ENCODE measurements around the gene MEIOC. TPM values are rescaled to one million over a fixed set of nuclear protein-coding genes. Genes with fewer than 3 reads are reported as not detected.
"Not testable (repeated sequence)": the region's sequence is repeated elsewhere in the genome, so short reads cannot be mapped to it uniquely, and the experiment has no call there.

MEIOC gene
- total RNA-seq, 2 experiments from 2014 or later = 0.16 to 0.25 TPM

GRCh38 chr17:44633998-44634397, 22.3 kb upstream of the MEIOC start:
- no peaks in the 10 kb centered on the region for H3K9me3 Mint-ChIP-seq
- TF ChIP-seq, protein P1, sequence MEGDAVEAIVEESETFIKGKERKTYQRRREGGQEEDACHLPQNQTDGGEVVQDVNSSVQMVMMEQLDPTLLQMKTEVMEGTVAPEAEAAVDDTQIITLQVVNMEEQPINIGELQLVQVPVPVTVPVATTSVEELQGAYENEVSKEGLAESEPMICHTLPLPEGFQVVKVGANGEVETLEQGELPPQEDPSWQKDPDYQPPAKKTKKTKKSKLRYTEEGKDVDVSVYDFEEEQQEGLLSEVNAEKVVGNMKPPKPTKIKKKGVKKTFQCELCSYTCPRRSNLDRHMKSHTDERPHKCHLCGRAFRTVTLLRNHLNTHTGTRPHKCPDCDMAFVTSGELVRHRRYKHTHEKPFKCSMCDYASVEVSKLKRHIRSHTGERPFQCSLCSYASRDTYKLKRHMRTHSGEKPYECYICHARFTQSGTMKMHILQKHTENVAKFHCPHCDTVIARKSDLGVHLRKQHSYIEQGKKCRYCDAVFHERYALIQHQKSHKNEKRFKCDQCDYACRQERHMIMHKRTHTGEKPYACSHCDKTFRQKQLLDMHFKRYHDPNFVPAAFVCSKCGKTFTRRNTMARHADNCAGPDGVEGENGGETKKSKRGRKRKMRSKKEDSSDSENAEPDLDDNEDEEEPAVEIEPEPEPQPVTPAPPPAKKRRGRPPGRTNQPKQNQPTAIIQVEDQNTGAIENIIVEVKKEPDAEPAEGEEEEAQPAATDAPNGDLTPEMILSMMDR (IDR thresholded peaks at IDR 0.05) = no peak
- CTCF ChIA-PET = interaction anchor here (4.7 kb wide), 1 partner anchor 101 kb away, joined by 16 read pairs; no protein-coding TSS in a partner anchor
- ATAC-seq (no peak), DNase-seq (no peak)
- POLR2A ChIA-PET = interaction anchor here (0.7 kb wide), 1 partner anchor 195 kb away, joined by 3 read pairs; no protein-coding TSS in a partner anchor
- H3K36me3 Mint-ChIP-seq (ENCODE audit: low read depth) = no peaks in the 10 kb centered on the region
- H3K27ac Mint-ChIP-seq = no peak overlapping the region
- peaks cover 7% of the 10 kb centered on the region for H3K27me3 Mint-ChIP-seq
- no peaks in the 10 kb centered on the region for H3K4me1 Mint-ChIP-seq (ENCODE audit: low read depth)
- intact Hi-C loops (cut with micrococcal nuclease) = no loop called here
- no peak overlapping the region for H3K4me3 Mint-ChIP-seq

GRCh38 chr17:44634401-44634800, 21.9 kb upstream of the MEIOC start:
- H3K4me3 Mint-ChIP-seq; H3K36me3 Mint-ChIP-seq (ENCODE audit: low read depth); H3K9me3 Mint-ChIP-seq; ATAC-seq; H3K27me3 Mint-ChIP-seq; intact Hi-C loops (cut with micrococcal nuclease); H3K27ac Mint-ChIP-seq; H3K4me1 Mint-ChIP-seq (ENCODE audit: low read depth); DNase-seq: not testable (repeated sequence)
- ChIA-PET CTCF (interaction anchor here (1.4 to 4.7 kb wide), 2 partner anchors 11 to 101 kb away, joined by 3 to 16 read pairs; no protein-coding TSS in a partner anchor), POLR2A (interaction anchor here (0.7 kb wide), 1 partner anchor 194 kb away, joined by 3 read pairs; no protein-coding TSS in a partner anchor)

DNA sequence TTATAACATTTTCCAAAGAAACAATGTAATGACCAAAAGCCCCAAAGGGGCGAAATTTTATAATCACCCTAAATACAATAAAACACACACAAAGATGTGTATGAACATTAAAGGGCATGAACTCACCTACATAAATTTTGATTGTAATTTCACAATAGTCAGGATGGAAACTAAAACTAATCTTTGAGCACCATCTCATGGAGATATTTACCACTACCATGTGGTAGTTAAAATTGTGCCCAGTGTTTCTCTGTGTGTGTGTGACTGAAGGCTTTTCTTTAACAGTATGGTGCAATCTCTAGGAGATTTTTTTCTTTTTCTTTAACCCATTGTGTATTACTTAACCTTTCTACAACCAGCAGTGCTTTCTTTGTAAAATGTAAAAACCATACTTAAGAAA, 19.7 kb upstream of the MEIOC start:
- DNase-seq (no peak), ATAC-seq (no peak)
- no peak overlapping the region for H3K4me3 Mint-ChIP-seq
- H3K4me1 Mint-ChIP-seq (ENCODE audit: low read depth) = no peaks in the 10 kb centered on the region
- H3K27me3 Mint-ChIP-seq = peaks cover 5% of the 10 kb centered on the region
- intact Hi-C loops (cut with micrococcal nuclease) = loop anchor here (5.0 kb wide), 1 partner anchor 104 kb away; no protein-coding TSS in a partner anchor
- POLR2A ChIA-PET = no interaction called here
- H3K36me3 Mint-ChIP-seq (ENCODE audit: low read depth) = no peaks in the 10 kb centered on the region
- CTCF ChIA-PET = interaction anchor here (0.9 to 1.9 kb wide), 6 partner anchors 12 to 114 kb away, joined by 3 to 9 read pairs (median 3); partner anchors contain the start of gene MEIOC
- TF ChIP-seq, protein P1 (IDR thresholded peaks at IDR 0.05) = no peak
- H3K9me3 Mint-ChIP-seq = no peaks in the 10 kb centered on the region
- no peak overlapping the region for H3K27ac Mint-ChIP-seq

DNA sequence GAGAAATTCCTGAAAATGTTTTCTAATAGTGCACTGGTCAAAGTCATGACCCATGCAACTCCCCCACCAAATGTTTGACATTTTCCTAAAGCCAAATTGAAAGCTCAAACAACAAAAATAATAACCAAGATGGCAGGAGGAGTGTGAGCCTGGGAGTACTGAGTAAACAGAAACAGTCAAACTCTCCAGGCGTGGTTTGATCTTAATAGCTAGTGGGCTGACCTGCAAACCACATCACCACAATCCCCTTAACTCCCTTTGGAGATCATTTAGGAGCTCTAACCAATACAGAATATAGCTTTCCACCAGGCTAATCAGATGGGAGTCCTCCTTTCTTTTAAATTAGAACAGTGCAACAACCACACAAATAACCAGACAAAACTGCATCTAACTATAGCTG, 19.2 kb upstream of the MEIOC start:
- intact Hi-C loops (cut with micrococcal nuclease) = loop anchor here (5.0 kb wide), 1 partner anchor 105 kb away; no protein-coding TSS in a partner anchor
- CTCF ChIA-PET = interaction anchor here (0.7 to 1.9 kb wide), 8 partner anchors 13 to 115 kb away, joined by 3 to 10 read pairs (median 3); partner anchors contain the start of gene MEIOC

GRCh38 chr17:44642834-44643233, 13.4 kb upstream of the MEIOC start:
- no peaks in the 10 kb centered on the region for H3K9me3 Mint-ChIP-seq
- peaks cover 10% of the 10 kb centered on the region for H3K27me3 Mint-ChIP-seq
- TF ChIP-seq, protein P1 (IDR thresholded peaks at IDR 0.05) = no peak
- H3K4me1 Mint-ChIP-seq (ENCODE audit: low read depth) = no peaks in the 10 kb centered on the region
- no peaks in the 10 kb centered on the region for H3K36me3 Mint-ChIP-seq (ENCODE audit: low read depth)
- DNase-seq = no peak
- ChIA-PET CTCF (interaction anchor here (1.6 kb wide), 1 partner anchor 12 kb away, joined by 5 read pairs; no protein-coding TSS in a partner anchor), POLR2A (no interaction called here)
- no peak overlapping the region for H3K27ac Mint-ChIP-seq
- H3K4me3 Mint-ChIP-seq = no peak overlapping the region
- ATAC-seq = no peak
- intact Hi-C loops (cut with micrococcal nuclease) = no loop called here

More for the DNA sequence above, 19.2 kb upstream of the MEIOC start:
- H3K27me3 Mint-ChIP-seq = peaks cover 5% of the 10 kb centered on the region
- ATAC-seq (no peak), DNase-seq (no peak)
- H3K36me3 Mint-ChIP-seq (ENCODE audit: low read depth) = no peaks in the 10 kb centered on the region
- TF ChIP-seq, protein P1 (IDR thresholded peaks at IDR 0.05) = no peak
- H3K27ac Mint-ChIP-seq = no peak overlapping the region
- no peaks in the 10 kb centered on the region for H3K9me3 Mint-ChIP-seq
- H3K4me3 Mint-ChIP-seq = no peak overlapping the region
- no peaks in the 10 kb centered on the region for H3K4me1 Mint-ChIP-seq (ENCODE audit: low read depth)
- POLR2A ChIA-PET = no interaction called here

Data from activated CD8-positive, alpha-beta T cell treated with anti-CD3 and anti-CD28 coated beads for 36 hours (primary cell).